ENCODE results near the gene CAVIN2.

CAVIN2 gene

GRCh38 chr2:191870744-191871143 is 23.9 kb upstream of the CAVIN2 start:
- TF ChIP-seq, protein P1, sequence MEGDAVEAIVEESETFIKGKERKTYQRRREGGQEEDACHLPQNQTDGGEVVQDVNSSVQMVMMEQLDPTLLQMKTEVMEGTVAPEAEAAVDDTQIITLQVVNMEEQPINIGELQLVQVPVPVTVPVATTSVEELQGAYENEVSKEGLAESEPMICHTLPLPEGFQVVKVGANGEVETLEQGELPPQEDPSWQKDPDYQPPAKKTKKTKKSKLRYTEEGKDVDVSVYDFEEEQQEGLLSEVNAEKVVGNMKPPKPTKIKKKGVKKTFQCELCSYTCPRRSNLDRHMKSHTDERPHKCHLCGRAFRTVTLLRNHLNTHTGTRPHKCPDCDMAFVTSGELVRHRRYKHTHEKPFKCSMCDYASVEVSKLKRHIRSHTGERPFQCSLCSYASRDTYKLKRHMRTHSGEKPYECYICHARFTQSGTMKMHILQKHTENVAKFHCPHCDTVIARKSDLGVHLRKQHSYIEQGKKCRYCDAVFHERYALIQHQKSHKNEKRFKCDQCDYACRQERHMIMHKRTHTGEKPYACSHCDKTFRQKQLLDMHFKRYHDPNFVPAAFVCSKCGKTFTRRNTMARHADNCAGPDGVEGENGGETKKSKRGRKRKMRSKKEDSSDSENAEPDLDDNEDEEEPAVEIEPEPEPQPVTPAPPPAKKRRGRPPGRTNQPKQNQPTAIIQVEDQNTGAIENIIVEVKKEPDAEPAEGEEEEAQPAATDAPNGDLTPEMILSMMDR (conservative IDR thresholded peaks at IDR 0.05) = 0 out of 2 replicates have a peak, but pooled peaks have one; percentile 23
- H3K27ac ChIP-seq = no peak overlapping the region

DNA sequence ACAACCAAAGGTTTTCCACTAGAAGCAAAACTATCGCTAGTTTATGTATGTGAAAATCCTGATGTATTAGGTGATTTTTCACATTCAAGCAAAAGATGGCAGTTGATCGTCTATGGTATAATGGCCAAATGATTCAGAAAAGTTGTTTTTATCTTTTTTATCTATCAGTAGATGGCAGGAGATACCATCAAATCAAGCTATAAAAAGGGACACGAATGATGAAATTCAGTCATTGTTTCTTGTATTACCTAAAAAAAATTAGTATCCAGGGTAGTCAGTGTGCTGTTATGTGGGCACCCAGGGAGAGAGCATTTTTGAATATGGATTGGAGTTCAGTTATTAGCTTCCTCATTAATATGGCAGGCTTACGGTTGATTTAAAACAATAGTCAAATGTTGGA is 22.9 kb upstream of the CAVIN2 start:
- TF ChIP-seq, protein P1 (conservative IDR thresholded peaks at IDR 0.05) = no peak
- H3K27ac ChIP-seq = 0 out of 2 replicates have a peak overlapping the region, but pooled peaks have one; percentile 38

- TF ChIP-seq, protein P1 (conservative IDR thresholded peaks at IDR 0.05) = peak; percentile 76
- peak overlapping the region; percentile 38 for H3K27ac ChIP-seq
Observed at GRCh38 chr2:191869178-191869577, 22.3 kb upstream of the CAVIN2 start.

GRCh38 chr2:191867507-191867847 is 20.6 kb upstream of the CAVIN2 start:
- TF ChIP-seq, protein P1 (conservative IDR thresholded peaks at IDR 0.05) = no peak
- no peak overlapping the region for H3K27ac ChIP-seq

- TF ChIP-seq, protein P1 (conservative IDR thresholded peaks at IDR 0.05) = no peak
- H3K27ac ChIP-seq = no peak overlapping the region
Observed at GRCh38 chr2:191866675-191867506, 20.0 kb upstream of the CAVIN2 start.

GRCh38 chr2:191866195-191866594 is 19.3 kb upstream of the CAVIN2 start:
- no peak overlapping the region for H3K27ac ChIP-seq
- TF ChIP-seq, protein P1 (conservative IDR thresholded peaks at IDR 0.05) = no peak

DNA sequence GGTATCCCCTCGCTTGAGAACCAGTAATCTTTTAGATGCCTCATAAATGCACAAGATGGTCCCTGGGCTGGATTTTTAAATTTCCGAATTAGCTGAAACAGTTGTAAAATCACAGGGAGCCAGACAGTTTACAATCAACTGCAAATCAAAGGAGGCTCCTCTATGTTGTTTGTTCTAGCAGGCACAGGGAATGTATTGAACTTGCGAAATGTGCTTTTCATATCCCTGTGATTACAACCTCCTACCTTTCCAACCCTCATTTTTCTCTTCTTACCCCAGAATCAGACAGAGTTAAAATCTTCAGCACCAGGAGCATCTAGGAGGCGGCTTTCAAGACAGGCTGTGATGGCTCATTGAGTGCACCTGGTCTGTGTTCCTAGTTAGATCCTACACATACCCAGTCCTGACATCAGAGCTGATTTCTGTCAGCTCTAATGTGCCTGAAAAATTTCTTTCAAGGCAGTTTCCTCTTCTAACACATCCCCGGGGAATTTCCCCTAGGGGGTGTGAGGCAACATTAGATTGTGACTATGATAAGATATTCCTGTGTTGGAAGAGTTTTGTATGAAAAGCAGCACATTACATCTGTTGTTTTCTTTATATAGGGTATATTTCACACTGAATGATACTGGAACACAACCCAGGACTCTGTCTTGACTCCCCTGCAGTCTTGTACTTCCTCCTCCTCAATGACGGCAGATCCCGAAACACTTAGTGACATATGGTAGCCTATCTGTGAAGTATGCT is 17.9 kb upstream of the CAVIN2 start:
- H3K27ac ChIP-seq = no peak overlapping the region
- TF ChIP-seq, protein P1 (conservative IDR thresholded peaks at IDR 0.05) = no peak
